ENCODE data around the gene HIGD2A.

The HIGD2A gene

DNA sequence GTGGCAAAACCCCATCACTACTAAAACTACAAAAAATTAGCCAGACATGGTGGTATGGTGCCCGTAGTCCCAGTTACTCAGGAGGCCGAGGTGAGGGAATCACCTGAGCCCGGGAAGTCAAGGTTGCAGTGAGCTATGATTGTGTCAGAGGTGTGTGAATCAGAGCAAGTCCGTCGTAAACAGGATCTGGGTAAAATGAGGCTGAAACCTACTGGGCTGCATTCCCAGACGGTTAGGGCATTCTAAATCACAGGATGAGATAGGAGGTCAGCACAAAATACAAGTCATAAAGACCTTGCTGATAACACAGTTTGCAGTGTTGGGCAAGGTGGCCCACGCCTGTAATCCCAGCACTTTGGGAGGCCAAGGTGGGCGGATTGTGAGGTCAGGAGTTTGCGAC, 29.7 kb downstream of the HIGD2A start:
- DNase-seq, result no peak

DNA sequence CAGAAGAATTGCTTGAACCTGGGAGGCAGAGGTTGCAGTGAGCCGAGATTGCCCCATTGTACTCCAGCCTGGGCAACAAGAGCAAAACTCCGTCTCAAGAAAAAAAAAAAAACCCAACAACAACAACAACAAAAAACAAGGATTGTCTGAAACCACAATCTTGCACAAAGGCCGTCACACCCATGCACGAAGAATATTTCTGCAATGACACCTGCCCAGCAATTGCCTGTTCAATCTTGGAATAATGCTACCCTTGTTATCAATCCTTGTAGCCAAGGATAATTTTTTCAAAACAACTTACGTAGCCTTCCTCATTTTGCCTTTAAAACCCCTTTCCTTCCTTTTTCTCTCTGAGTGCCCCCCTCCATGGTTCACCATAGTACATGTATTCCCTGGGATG, 31.5 kb downstream of the HIGD2A start:
- DNase-seq, result no peak

DNA sequence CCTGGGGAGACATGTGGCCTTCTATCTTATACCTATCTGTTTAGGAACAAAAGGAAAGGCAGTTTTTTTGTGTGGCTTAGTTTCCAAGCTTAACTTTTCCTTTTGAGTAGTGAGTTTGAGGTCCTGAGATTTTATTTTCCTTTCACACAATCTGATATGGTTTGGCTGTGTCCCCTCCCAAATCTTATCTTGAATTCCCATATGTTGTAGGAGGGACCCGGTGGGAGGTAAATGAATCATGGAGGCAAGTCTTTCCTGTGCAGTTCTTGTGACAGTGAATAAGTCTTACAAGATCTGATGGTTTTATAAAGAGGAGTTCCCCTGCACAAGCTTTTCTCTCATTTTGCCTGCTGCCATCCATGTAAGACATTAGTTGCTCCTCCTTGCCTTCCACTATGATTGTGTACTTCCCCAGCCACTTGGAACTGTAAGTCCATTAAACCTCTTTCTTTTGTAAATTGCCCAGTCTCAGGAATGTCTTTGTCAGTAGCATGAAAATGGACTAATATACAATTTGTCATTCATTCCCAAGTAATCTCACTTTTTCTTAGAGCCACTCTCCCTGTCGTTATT, 32.5 kb downstream of the HIGD2A start:
- DNase-seq, result no peak

DNA sequence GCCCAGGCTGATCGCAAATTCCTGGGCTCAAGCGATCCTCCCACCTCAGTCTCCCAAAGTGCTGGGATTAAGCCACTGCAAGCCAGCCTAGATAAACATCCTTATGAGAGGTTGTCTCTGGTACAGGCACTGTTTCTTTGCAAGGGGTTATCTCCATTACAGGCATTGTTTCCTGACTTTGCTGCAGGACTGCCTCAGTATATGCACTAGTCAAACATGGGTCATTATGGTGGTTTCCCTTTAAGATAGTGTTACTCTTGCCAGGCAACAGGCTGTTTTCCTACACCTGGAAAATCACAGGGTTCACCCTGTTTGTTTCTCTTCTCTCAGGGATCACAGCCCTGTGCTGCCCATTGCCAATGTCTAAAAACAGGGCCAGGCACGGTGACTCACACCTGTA, 35.6 kb downstream of the HIGD2A start:
- DNase-seq, result no peak

DNA sequence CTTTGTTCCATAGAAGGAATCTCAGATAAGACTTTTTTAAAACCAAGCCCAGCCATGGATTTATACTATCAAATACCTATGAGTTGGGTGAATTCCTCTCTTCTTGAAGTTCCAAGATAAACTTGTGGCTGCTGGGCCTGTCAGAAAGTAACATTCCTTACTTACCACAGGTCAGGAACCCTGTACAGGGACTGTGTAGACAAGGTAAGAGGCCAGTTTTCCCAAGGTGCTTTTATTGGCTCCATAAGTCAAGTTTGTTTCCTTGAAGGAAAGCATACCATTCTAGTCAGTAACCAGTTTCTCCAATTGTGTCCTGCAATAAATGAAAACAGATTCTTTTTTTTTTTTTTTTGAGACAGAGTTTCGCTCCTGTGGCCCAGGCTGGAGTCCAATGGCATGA, 36.6 kb downstream of the HIGD2A start:
- no peak for DNase-seq

DNA sequence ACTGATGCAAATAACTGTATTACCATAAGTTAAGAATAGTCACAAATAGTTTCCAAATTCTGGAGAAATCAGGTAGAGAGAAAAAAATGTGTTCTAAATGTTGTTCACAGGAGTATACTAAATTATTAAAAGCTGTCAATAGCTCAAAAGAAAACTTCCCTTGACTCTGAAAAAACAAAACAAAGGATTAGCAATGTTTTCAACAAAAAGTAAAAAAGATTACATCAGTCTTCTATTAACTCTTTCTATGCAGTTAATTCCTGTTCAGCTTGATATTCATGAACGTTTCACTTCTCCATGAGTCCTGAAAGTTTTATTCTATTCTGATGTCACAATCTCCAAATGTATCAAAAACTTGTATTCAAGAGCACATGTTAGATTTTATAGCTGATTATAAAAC, 37.2 kb downstream of the HIGD2A start:
- DNase-seq, result no peak

DNA sequence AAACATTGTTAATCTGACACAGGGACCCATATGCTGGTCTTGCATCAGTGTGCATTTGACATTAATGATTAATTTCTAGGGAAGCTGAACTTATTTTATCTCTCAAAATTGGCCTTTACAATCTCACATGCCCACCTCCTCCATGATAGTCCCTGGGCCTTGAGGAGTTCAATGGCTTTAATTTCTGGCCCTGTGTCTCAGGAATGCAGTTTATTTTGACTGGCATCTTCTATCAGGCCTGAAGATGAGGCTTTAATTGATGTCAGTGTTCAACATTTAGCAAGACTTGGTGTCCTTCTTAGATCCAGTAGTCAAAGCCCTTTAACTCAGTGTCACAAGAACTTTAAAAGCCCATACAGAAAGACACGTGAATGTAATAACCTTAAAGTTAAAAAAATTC, 38.3 kb downstream of the HIGD2A start:
- DNase-seq, result no peak

DNA sequence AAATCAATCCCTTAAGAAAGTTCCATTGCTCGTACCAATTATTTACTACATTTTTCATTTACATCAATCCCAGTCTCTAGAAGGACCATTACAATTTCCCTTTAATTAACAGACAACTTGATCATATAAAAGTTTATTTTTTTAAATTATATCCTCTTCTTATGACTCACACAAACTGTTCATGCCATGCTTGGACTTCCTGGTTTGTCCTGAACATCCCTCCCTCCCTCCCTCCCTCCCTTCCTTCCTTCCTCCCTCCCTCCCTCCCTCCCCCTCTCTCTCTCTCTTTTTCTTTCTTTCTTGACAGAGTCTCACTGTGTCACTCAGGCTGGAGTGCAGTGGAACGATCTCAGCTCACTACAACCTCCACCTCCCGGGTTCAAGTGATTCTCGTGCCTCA, 39.4 kb downstream of the HIGD2A start:
- DNase-seq, result no peak

DNA sequence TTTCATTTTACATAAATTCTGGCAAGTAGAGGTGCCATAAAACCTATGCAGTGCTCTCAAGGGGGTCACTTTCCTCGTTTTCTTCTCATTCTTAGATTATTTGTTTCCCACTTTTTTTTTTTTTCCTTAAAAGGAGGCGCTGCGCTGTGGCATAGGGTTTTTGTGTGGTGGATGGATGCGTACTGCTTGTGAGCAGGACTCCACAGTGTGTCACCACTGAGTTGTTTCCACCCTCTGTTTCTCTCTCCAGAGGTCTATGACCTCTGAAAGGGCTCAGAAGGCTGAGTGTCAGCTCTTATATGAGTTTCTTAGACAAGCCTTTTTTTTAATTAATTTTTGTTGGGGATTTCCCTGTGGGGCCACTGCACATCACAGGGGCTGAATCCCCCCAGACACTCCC, 41.4 kb downstream of the HIGD2A start:
- DNase-seq, result no peak

DNA sequence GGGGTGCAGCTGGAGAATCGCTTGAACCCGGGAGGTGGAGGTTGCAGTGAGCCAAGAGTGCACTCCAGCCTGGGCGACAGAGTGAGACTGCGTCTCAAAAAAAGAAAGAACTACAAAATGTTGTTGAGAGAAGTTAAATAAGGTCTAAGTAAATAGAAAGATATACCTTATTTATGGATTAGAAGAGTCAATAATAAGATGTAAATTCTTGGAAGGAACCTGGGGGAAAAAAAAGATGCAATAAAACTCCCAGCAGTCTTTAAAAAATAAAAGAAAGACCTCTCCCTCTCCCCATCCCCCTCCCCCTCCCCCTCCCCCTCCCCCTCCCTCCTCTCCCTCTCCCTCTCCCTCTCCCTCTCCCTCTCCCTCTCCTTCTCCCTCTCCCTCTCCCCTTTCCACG, 44.2 kb downstream of the HIGD2A start:
- DNase-seq, result no peak

DNA sequence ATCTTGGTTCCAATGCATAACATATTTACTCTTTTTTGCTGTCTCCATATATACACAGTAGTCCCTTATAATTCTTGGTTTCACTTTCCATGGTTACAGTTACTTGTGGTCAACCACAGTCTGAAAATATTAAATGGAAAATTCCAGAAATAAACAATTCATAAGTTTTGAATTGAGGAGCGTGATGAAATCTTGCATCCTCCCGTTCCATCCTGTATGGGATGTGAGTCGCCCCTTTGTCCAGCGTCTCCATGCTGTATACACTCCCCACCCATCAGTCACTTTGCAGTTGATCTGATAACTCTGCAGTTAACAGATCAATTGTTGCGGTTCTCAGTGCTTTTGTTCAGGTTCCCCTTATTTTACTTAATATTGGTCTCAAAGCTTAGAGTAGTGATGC, 48.1 kb downstream of the HIGD2A start:
- no peak for DNase-seq

DNA sequence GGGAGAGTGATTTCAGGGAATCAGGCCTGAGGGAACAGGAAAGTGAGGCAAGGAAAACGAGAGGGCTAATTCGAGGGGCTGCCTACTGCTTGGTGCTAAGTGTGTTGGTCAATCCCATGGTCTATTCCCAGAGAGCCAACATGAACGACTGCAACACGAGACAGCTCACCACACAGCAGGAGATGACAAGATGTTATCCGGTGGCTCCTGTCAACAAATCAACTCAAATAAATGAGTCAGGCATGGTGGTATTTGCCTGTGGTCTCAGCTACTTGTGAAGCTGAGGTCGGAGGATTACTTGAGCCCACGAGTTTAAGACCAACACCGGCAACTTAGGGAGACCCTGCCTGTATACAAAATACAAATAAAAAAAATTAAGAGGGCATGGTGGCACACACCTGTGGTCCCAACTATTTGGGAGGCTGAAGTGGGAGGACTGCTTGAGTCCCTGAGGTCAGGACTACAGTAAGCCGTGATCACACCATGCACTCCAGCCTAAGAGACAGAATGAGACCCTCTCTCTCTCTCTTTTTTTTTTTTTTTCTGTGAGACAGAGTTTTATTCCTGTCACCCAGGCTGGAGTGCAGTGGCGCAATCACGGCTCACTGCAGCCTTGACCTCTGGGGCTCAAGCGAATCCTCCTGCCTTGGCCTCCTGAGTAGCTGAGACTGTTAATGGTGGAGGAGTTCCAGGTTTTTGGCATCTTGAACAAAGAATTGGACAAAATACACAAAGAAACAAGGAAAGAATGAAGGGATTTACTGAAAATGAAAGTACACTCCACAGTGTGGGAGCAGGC, 50.6 kb downstream of the HIGD2A start:
- no peak for DNase-seq

Data from NCI-H526 (cell line).